ENCODE results near the gene FARS2. TPM values are rescaled to one million over a fixed set of nuclear protein-coding genes. Genes with fewer than 3 reads are reported as not detected.

The FARS2 gene
- total and polyA plus RNA-seq, 8 donors: 15.1 to 20.3 (median 17.9) TPM

- ATAC-seq: no peak
- intact Hi-C loops (cut with DNase I): no loop called here
- TF ChIP-seq CTCF (IDR thresholded peaks at IDR 0.05): no peak
Measured at GRCh38 chr6:5712349-5713215, 451.3 kb downstream of the FARS2 start.

GRCh38 chr6:5713519-5713918 lies 452.2 kb downstream of the FARS2 start:
- H3K27me3 ChIP-seq: no peaks in the 10 kb centered on the region
- no peak for ATAC-seq
- no peak for DNase-seq
- H3K4me1 ChIP-seq: peaks cover 0 to 6% of the 10 kb centered on the region in 2 donors
- H3K36me3 ChIP-seq: no peaks in the 10 kb centered on the region
- TF ChIP-seq CTCF (IDR thresholded peaks at IDR 0.05): no peak
- peaks cover 0 to 8% of the 10 kb centered on the region in 2 donors for H3K9me3 ChIP-seq
- no peak overlapping the region for H3K4me3 ChIP-seq
- intact Hi-C loops (cut with DNase I): no loop called here
- no peak overlapping the region for H3K27ac ChIP-seq

More at GRCh38 chr6:5712349-5713215, 451.3 kb downstream of the FARS2 start:
- no peaks in the 10 kb centered on the region for H3K36me3 ChIP-seq
- no peak overlapping the region for H3K4me3 ChIP-seq
- no peaks in the 10 kb centered on the region for H3K4me1 ChIP-seq
- no peaks in the 10 kb centered on the region for H3K27me3 ChIP-seq
- peaks cover 0 to 8% of the 10 kb centered on the region in 2 donors for H3K9me3 ChIP-seq
- no peak for DNase-seq
- no peak overlapping the region for H3K27ac ChIP-seq

- Histone ChIP-seq H3K4me1 (peaks cover 0 to 7% of the 10 kb centered on the region in 2 donors), H3K27me3 (no peaks in the 10 kb centered on the region), H3K4me3 (no peak overlapping the region), H3K9me3 (peaks cover 0 to 8% of the 10 kb centered on the region in 2 donors), H3K27ac (no peak overlapping the region), H3K36me3 (no peaks in the 10 kb centered on the region)
- intact Hi-C loops (cut with DNase I): no loop called here
- no peak for TF ChIP-seq CTCF (IDR thresholded peaks at IDR 0.05)
- ATAC-seq (no peak), DNase-seq (no peak)
Measured at GRCh38 chr6:5718231-5718947, 457.1 kb downstream of the FARS2 start.

- DNase-seq (peak in 1 of 4 donors; percentile 52), ATAC-seq (peak; percentile 74)
- Histone ChIP-seq H3K36me3 (no peaks in the 10 kb centered on the region), H3K4me3 (no peak overlapping the region), H3K27me3 (no peaks in the 10 kb centered on the region), H3K9me3 (no peaks in the 10 kb centered on the region), H3K27ac (peak overlapping the region; percentile 53 to 71), H3K4me1 (peaks cover 0 to 10% of the 10 kb centered on the region in 2 donors)
- intact Hi-C loops (cut with DNase I): no loop called here
- no peak for TF ChIP-seq CTCF (IDR thresholded peaks at IDR 0.05)
Measured at GRCh38 chr6:5723841-5724691, 462.8 kb downstream of the FARS2 start.
